HG02798 (cell line): ENCODE measurements around the gene MFNG.
A peak's percentile ranks its signal among the peaks of the same experiment; 100 is the strongest.

Experiments
- ATAC-seq: cut with Tn5 transposase; IDR thresholded peaks from one replicate; pipeline ENCODE4 v1.9.1; 2021; ENCODE audit warnings: mild to moderate bottlenecking; ENCODE audit not compliant: unreplicated experiment, poor library complexity

Gene MFNG

DNA sequence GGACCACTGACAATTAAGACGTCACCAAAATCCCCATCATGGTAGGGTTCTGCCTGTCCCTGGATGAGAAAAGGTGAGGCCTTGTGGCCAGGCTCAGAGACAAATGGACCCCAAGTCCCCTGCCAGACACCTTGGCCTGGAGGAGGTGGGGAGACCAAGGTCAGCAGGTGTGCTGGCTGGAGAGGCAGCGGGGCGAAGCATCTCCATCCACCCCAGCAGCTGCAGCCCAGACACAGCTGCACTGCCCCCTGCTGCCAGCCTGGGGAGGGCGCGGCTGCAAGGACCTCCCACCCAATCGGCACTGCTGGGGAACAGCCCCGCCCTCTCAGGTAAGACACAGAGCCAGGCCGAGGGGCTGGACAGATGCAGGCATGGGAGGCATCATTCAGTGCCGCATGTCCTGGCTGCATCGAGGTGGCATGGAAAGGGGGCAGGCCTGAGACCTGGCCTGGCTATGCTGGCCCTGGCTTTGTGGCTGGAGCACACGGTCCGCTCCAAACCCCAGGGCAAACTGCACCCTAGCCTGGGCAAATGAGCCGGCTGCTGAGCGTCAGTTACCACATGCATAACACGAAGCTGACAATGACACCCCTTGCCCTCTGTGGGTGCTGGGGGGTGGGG lies 12.2 kb upstream of the MFNG start:
- ATAC-seq, result no peak

DNA sequence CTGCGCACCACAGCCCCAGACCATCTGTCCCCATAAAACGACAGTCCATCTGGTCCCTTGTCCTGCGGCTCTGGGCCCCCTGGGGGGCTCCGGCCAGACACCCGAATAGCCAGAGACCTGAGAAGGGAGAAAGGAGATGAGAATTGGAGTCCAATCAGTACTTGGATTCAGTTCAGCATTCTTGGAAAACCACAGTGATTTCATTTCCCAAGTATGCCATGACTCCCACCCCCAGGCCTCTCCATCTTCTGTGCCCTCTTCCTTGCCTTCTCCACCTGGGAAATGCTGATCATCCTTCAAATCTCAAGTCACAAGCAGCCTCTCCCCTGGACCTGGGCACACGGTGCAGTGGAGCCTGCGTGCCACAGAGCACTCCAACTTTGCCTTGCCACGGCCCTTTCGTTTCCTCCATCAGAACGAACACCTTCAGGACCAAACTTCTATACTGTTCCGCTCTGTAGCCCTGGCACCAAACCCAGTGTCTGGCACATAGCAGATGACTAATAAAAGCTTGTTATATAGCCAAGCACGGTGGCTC lies 10.9 kb upstream of the MFNG start:
- no peak for ATAC-seq

DNA sequence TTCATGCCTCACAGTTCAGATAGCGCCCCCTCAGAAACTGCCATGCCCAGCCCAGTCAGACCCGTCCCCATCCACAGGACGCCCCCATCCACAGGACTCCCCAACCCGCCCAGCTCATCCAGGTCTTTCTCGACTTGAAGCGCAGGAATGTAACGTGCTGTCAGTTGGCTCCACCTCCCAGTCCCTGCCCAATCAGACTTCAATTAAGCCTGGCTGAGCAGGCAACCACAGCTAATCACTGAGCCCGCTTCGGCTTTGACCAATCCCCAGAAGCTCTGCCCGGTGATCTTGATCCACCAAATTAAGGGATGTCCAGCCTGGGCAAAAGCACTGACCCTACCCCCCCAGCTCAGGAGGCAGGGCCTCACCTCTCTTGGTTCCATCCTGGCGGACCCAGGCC lies 10.5 kb upstream of the MFNG start:
- ATAC-seq, result no peak

DNA sequence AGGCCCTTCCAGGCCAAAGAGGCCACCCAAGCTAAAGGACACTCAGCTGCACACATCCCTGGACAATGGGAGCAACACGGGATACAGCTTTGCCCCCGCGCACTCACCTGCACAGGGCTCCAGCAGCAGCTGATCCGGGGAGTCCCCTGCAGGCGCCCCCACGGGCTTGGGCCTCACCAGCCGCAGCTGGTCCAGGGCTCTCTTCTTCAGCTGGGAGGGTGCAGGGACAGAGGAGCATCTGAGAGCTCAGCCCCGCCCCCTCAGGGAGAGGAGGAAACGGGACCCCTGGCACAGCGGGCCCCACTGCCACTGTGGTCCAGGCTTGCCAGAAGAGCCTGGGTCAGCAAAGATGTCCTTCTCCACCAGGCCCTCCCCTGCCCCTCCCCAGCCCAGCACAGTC lies 7.8 kb upstream of the MFNG start:
- no peak for ATAC-seq

DNA sequence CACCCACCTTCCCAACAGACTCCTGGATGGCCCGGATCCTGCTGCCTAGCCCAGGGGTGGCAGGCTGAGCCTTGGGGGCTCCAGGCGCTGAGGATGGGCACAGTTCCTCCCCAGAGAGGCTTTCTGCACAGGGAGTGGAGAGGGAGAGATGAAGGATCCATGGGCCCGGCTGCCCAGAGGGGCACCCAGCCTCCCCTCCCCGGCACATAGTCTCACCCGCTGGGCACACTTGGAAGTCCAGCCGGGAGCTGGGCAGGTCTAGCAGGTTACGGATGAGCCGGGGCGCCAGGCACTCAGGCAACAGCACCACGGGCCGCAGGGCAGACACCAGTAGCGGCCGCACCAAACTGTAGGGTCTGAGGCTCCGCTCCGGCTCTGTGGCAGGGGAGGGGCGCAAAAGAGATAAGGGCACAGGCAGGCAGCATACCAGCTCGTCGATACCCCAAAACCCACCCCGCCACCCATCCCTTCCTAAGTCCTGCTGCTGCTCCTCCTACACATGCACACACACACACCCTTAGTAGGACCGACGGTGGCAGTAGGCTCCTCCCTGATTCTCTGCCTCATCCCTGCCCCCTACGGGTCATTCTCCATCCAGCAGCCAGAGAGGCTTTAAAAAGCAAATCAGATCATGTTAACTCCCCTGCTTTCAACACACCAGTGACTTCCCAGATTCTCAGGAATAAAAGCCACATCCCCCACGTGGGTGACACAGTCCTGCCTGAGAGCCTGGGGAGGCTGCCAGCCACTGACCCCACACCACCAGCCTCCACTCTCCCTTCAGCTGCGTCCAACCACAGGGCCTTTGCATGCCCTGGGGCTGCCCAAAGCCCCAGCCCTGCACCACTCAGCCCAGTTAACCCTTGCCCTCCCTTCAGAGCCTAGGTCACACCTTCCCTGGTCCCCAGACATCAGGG lies 6.5 kb upstream of the MFNG start:
- no peak for ATAC-seq

DNA sequence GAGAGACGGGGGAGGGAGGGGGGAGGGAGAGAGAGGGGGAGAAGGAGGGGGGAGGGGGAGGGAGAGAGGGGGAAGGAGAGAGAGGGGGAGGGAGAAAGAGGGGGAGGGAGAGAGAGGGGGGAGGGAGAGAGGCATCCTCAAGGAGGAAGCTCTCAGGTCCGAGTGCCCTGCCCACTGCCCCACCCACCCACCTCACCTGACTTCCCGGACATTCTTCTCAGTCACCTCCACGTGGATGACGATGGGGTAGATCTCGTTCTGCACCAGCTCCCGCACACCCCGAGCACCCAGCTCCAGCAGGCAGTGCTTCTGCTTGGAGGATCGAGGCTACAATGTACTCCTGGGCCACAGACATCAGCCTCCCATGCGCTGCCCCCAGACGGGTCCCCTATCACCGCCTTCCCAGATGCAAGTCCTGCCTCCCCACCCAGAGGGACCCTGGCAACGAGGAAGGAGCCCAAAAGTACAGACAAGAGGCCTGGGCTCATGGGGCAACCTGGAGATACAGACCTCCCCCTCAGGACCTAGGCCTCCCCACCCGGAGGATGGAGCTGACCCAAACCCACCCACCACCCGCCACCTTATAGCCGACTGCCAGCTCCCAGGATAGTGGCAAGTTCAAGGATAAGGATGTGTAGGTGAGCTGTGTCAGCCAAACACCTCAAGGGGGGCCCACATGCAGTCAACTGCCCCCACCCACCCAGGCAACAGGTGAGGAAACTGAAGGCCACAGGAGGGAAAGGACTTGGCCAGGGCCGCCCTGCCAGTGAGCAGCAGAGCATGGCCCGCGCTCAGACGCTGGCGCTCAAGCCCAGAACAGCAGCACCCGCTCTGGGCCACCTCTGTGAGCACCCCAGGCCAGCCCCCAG lies 5.6 kb upstream of the MFNG start:
- ATAC-seq, result no peak

DNA sequence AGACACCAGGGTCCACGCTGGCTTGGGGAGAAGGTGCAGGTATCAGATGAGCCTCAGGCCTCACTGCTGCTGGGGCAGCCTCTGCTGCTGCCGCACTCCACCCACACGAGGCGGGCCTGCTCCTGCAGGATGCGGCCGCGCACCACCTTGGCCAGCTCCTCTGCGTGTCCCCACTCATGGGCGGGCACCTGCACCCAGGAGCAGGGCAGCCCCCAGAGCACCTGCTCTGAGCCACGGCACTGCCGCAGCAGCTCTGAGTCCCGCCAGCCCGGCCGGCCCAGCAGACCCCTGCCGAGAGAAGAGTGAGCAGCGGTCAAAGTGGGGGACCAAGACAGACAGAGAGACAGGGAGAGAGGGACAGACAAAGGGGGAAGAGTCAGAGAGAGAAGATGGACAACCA lies 4.9 kb upstream of the MFNG start:
- ATAC-seq, result no peak

DNA sequence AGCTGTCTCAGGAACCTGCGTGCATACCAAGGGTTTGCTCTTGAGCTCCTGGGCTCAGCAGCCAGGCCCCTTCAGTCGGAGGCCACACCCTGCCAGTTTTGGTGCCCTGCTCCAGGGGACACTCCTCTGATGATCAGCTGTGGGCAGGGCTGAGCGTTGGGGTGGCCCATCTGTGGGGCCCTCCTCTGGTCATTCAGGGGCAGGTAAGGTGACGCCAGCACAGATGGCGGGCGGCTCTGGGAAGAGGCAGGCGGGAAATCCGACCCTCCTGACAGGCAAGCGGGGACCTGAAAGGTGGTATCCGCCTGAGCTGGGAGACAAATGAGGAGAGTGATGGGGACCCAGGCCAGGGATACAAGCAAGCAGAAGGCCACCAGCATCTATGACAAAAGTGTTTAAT lies 3.8 kb upstream of the MFNG start:
- ATAC-seq, result no peak

DNA sequence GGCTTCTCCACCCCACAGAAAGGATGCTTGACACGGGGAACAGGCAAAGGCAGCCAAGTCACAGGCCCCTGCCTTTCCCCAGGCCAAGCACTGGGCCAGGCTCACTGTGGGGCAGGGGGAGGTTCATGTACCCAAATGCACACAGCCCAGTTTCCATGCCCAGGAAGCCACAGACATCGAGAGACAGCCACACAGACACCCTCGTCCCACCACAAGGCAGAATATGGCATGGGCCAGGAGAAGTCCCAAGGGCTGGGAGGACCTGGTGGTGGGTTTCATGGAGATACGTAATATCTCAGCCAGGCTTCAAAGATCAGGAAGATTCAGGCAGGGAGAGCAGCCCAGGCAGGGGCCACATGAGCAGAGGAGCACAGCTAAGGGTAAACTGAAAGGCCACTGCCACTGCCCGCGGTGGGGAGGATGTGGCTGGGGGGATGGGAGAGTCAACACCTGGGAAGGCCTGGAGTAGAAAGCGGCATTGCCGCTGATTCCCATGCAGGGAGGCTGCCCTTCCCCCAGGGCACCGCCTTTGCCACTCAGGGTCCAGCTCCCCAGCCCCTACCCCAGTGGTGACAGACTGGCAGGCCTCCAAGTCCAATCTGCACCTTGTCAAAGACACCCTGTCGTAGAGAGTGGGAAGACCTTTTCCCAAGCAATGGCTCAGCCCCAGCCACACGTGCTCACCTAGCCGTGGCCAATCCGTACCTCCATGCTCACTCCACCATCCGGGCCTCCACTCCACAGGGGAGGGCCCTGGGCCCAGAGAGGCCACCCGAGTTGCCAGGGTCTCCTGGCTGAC lies 2.4 kb upstream of the MFNG start:
- ATAC-seq, result no peak

DNA sequence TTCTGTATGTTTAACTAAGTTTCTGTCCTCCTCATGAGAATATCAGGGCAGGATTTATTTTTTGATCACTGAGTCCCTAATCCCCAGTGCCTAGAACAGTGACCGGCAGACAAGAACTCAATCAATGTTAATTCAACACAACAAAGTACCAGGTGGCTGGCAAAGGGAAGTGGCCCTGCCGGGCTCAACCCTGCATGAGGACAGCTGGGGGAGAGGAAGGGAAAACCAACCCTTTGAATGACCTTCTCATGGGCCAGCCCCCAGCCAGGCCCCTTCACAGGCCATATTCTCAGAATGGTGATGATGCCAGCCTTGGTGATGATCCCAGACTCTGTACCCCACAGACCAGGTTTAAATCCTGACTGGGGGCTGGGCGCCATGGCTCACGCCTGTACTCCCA lies 1.4 kb upstream of the MFNG start:
- no peak for ATAC-seq

DNA sequence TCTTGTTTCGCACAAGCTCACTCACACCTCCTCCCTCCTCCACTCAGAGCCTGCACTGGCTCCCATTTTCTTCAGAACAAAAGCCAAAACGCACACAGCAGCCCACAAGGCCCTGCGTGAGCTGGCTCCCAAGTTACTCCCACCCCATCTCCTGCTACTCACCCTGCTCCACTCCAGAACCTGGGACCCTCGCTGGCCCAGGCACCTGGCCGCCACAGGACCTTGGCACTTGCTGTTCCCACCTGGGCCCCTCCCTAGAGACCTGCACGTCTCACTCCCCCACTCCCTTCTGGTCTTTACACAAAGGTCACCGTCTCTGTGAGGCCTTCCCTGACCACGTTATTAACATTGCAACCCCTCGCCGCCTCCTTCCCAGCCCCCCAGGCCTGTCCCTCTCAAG lies 945 bp upstream of the MFNG start:
- no peak for ATAC-seq

DNA sequence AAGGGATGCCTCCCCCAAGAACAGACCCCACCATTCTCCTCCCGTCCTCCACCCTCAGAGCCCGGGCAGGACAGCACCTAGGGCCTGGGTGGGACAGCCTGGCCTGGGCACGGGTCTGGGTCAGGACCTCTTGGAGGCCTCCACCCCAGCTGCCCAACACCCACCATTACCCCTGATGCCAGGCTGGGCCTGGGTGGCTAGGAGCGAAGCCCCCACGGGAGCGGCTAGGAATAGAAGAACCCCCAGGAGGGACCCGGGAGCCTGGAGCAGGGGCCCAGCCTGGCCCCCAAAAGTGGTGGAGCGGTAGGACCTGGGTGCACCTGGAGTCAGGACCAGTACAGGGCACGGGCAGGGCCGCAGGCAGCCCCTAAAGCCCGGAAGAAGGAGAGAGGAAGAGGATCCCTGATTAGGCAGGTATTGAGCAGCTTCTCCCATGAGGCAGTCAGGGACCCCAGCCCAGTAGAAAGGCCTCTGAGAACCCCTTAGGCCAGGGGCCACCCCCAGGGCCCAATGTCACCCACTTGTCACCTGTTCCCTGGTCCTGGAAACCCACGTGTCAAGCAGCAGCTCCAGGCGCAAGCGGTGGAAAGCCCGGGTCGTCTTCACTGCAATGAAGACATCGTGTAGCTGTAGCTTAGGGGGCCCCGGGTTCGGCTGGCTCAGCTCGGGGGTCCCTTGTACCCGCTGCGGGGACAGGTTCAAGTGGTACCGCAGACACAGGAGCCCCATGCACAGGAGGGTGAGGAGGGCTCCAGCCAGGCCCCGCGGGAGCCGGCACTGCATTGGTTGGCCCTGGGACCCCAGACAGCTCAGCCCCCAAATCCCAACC lies 575 bp downstream of the MFNG start:
- ATAC-seq, result peak; percentile 14

DNA sequence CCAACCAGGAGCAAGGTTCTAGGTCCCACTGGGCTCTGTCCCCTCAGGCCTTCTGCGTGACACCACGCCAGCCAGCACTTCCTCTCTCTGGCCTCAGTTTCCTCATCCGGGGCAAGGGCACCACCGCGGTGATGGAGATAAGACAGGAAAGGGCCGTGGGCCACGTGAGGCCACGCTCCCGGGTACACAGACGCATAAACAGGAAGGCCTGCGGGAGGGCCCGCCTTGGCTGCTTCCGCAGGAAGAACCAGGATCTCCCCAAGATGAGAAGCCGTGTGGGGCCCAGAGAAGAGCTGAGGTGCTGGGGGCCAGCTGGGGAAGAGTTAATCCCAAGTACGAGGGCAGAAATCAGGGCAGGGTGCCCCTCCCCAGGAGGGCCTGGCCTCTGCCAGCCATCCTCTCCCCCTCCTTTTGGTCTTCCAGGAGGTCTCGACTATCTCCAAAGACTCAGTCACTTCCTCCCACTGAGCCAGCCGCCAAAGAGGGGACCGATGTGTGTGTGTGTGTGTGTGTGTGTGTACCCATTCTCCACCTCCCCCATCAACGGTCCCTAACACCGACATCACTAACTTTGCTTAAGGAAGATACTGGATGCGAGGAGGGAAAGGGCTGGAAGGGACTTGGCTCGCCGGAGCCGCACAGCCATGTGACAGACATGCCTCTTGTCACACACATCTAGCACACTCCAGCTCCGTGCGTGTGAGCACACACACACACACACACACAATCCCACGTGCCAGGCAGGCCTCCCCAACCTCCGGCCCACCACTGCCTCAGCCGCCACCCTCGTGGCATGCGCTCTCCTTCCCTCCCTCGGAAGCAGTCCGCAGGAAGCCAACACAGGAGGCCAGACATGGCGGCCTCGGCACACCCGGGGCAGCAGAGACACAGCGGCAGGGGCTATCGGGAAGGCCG lies 1.4 kb downstream of the MFNG start:
- ATAC-seq, result peak; percentile 9

DNA sequence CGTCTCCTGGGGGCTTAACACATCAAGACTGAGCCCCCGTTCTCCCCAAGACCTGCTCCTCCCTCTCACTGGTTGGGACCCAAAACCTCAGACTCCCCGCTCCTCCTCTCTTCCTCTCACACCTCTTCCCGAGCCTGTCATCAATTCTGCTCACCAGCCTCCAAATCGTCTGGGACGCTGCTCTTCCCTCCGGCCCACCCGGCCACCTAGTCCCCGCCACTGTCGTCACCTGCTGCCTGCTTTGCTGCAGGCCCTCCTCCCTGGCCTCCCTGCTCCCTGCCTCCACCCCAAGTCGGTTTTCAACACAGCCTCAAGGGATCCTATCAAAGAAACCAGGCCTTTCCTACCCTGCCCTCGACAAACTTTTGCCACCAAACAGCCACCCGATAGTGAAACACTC lies 3.1 kb downstream of the MFNG start:
- ATAC-seq, result no peak

DNA sequence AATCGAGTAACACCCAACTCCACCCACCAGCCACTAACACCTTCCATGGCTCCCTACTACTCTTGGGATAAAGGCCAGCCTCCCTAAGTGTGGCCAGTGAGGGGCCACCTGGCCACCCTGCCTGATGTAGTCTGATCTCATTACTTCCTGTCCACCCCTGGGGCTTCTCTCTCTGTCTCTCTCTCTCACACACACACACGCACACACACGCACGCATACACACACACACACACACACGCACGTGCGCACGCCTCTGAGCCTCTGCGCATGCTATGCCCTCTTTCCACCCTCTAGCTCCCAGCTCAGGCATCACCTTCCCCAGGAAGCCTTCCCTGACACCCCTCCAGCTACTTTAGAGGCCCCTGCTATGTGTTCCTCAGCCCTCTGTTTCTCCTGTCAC lies 3.9 kb downstream of the MFNG start:
- no peak for ATAC-seq

DNA sequence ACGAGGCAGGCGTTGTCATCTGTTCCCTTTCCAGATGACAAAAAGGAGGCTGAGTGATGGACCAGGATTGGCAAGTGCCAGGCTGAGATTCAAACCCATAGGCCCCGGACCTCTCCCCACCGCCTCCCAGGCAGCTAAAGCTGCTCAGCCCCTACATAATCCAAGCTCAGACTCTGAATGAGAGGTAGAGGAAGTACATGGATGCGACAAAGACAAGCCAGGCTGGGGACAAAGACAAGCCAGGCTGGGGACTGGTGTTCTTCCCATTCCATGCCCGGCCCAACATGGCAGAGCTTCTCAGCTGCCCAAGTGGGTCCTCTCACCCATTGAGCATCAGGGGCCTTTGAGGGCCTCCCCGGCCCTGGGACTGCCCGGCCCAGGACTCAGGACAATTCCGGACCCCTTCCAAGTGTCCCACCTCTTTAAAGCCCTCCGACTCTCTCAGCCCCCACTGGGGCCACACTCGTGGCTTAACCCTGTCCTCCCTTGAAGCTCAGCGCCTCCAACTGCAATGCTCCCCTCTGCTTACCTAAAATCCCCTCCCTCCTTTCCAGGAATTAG lies 4.8 kb downstream of the MFNG start:
- no peak for ATAC-seq

DNA sequence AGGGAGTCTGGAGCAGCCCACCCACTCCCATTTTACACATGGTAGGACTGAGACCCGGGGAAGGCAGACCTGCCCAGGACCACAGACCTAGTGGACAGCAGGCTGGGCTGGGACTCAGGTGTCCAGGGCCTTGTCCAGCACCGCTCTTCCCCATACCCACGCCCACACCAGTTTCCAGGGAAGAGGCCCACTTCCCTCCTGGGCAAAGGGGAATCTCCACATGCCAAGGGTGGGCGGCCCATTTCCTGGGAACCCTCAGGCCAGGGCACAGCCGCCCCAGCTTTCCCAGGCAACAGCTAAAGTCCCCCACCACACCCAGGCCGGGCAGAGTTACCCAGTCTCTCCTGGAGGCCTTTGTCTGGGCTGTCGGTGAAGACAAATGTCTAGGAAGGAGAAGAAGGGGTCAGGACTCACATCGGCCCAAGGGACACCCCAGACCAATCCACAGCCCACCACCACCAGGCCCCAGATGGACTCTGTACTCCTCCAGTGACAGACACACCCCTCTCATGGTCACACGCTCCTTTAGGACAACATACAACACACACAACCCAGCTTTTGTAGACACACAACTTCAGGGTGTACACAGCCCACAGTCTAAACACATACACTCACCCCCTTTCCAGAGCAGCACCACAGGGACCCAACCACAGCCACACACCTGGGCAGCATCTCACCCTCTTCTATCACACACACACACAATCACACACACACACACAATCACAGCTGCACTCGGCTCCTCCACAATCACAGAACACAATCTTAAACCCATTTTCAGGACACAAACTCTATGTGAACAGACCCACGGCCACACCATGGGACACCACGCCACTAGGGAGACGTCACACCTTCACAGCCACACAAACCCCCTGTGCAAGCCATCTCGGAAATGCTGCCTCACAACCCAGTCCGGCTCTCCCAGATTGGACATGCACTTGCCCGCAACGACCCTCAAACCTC lies 5.5 kb downstream of the MFNG start:
- no peak for ATAC-seq
